Ishikawa (cell line): ENCODE measurements around the gene DPYSL5.

Experiments
- CEBPB ChIP-seq: IDR thresholded peaks from 2 replicates; pipeline ENCODE4 v1.6.1; 2012
- CREB1 ChIP-seq: IDR thresholded peaks from 2 replicates; pipeline ENCODE4 v1.6.1; 2012; ENCODE audit warnings: low read depth
- EGR1 ChIP-seq: IDR thresholded peaks from 2 replicates; pipeline ENCODE4 v1.6.1; 2012
- EP300 ChIP-seq: IDR thresholded peaks from 2 replicates; pipeline ENCODE4 v1.6.1; 2012; ENCODE audit warnings: borderline replicate concordance
- FOXM1 ChIP-seq: IDR thresholded peaks from 2 replicates; pipeline ENCODE4 v1.6.1; 2012; ENCODE audit warnings: low read depth, borderline replicate concordance
- MAX ChIP-seq: IDR thresholded peaks from 2 replicates; pipeline ENCODE4 v1.6.1; 2012
- NFIC ChIP-seq: IDR thresholded peaks from 2 replicates; pipeline ENCODE4 v1.6.1; 2012
- RAD21 ChIP-seq: IDR thresholded peaks from 2 replicates; pipeline ENCODE4 v1.6.1; 2012; ENCODE audit warnings: low read depth
- TAF1 ChIP-seq: IDR thresholded peaks from 2 replicates; pipeline ENCODE4 v1.6.1; 2012; ENCODE audit warnings: low read depth, mild to moderate bottlenecking
- TCF12 ChIP-seq: IDR thresholded peaks from 2 replicates; pipeline ENCODE4 v1.6.1; 2012; ENCODE audit warnings: low read depth
- TEAD4 ChIP-seq: IDR thresholded peaks from 2 replicates; pipeline ENCODE4 v1.6.1; 2012
- USF1 ChIP-seq: IDR thresholded peaks from 2 replicates; pipeline ENCODE4 v1.6.1; 2012
- YY1 ChIP-seq: IDR thresholded peaks from 2 replicates; pipeline ENCODE4 v1.6.1; 2012; ENCODE audit warnings: low read depth
- ZBTB7A ChIP-seq: IDR thresholded peaks from 2 replicates; pipeline ENCODE4 v1.6.1; 2012; ENCODE audit warnings: low read depth
- TF ChIP-seq, protein P1 (sequence below): IDR thresholded peaks from 2 replicates; pipeline ENCODE4 v1.6.1; 2012; ENCODE audit warnings: low read depth, mild to moderate bottlenecking

The DPYSL5 gene

DNA sequence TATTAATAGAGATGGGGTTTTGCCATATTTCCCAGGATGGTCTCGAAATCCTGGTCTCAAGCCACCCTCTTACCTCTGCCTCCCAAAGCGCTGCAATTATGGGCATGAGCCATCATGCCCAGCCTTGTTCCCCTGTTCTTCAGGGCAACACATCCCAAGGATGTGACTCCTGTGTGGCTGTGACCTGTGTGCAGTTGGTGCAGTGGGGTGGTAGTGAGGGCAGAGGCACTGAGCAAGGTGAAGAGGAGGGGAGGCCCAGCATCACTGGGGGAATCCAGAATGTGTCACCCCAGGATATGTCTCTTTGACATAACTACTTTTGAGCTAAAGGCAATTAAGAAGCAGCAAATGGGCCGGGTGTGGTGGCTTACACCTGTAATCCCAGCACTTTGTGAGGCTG lies 38.7 kb upstream of the DPYSL5 start:
- no peak for TF ChIP-seq CREB1
- TF ChIP-seq USF1: no peak
- no peak for TF ChIP-seq EGR1
- no peak for TF ChIP-seq TCF12
- no peak for TF ChIP-seq EP300
- no peak for TF ChIP-seq TEAD4
- no peak for TF ChIP-seq FOXM1
- TF ChIP-seq YY1: no peak
- TF ChIP-seq ZBTB7A: no peak
- no peak for TF ChIP-seq MAX

GRCh38 chr2:26809876-26810577 lies 37.9 kb upstream of the DPYSL5 start:
- TF ChIP-seq TAF1 (no peak), RAD21 (no peak)

GRCh38 chr2:26811261-26811660 lies 36.7 kb upstream of the DPYSL5 start:
- no peak for TF ChIP-seq TCF12
- TF ChIP-seq, protein P1, sequence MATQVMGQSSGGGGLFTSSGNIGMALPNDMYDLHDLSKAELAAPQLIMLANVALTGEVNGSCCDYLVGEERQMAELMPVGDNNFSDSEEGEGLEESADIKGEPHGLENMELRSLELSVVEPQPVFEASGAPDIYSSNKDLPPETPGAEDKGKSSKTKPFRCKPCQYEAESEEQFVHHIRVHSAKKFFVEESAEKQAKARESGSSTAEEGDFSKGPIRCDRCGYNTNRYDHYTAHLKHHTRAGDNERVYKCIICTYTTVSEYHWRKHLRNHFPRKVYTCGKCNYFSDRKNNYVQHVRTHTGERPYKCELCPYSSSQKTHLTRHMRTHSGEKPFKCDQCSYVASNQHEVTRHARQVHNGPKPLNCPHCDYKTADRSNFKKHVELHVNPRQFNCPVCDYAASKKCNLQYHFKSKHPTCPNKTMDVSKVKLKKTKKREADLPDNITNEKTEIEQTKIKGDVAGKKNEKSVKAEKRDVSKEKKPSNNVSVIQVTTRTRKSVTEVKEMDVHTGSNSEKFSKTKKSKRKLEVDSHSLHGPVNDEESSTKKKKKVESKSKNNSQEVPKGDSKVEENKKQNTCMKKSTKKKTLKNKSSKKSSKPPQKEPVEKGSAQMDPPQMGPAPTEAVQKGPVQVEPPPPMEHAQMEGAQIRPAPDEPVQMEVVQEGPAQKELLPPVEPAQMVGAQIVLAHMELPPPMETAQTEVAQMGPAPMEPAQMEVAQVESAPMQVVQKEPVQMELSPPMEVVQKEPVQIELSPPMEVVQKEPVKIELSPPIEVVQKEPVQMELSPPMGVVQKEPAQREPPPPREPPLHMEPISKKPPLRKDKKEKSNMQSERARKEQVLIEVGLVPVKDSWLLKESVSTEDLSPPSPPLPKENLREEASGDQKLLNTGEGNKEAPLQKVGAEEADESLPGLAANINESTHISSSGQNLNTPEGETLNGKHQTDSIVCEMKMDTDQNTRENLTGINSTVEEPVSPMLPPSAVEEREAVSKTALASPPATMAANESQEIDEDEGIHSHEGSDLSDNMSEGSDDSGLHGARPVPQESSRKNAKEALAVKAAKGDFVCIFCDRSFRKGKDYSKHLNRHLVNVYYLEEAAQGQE: no peak
- TF ChIP-seq YY1: no peak
- TF ChIP-seq CREB1: no peak
- no peak for TF ChIP-seq EGR1
- no peak for TF ChIP-seq CEBPB
- no peak for TF ChIP-seq MAX
- TF ChIP-seq USF1: no peak
- no peak for TF ChIP-seq NFIC
- no peak for TF ChIP-seq EP300
- TF ChIP-seq FOXM1: no peak
- TF ChIP-seq TAF1: no peak
- no peak for TF ChIP-seq RAD21
- no peak for TF ChIP-seq TEAD4
- no peak for TF ChIP-seq ZBTB7A

DNA sequence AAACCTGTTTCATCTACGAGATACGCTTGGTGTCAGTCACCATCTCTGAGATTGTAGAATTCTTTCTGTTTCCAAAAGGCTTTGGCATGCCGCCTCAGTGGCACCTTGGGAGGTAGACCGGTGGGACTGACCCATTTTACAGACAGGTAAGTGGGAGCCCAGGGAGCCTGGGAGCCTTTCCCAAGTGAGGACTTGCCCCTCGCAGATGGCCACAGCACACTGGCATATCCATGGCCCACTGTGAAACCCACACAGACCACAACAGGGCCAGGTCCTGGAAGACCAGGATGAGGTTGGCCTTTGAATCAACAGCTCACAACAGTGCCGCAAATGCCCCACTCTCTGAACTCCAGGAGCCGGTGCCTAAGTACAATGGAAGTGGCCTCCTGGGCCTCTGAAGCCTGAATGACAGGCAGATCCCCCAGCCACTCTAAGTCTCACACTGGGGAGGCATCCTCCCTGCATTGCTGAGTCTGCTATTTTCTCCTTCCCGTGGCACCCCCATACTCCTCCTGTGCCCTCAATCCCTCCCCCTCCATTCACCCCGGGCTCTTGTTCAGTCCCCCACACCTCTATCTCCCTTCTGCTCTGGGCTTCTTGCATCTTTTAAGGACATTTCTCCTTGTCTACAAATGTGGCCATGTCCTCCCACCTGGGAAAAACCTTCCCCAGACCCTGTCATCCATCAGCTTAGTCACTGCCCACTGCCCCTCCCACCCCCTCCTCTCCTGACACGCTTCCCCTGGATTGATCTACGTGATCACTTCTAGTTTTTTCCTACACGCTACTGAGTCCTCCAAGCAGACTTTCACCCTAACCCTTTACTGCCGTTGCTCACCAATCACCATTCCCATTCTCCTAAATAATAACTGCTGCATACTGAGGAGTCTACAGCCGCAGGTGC lies 35.9 kb upstream of the DPYSL5 start:
- TF ChIP-seq FOXM1 (no peak), ZBTB7A (no peak), EP300 (no peak), TAF1 (no peak), CEBPB (no peak), CREB1 (no peak), NFIC (no peak), TEAD4 (no peak), RAD21 (no peak), EGR1 (no peak), TCF12 (no peak)
- TF ChIP-seq, protein P1: no peak

- TF ChIP-seq EGR1 (no peak), ZBTB7A (no peak), TCF12 (no peak), RAD21 (no peak), NFIC (no peak), TAF1 (no peak), TEAD4 (no peak), CREB1 (no peak), YY1 (no peak), MAX (no peak), CEBPB (no peak), USF1 (no peak), FOXM1 (no peak), EP300 (no peak)
- TF ChIP-seq, protein P1: no peak
Observed at GRCh38 chr2:26812731-26813130, 35.2 kb upstream of the DPYSL5 start.
